Vagina (tissue), 2 donors: ENCODE measurements around the gene S1PR5.

ENCODE experiments used
- POLR2A ChIP-seq, 2 donors: fragments of 450-650 bp; IDR thresholded peaks; one replicate each; pipeline ENCODE4 v1.6.1; 2017; ENCODE audit warnings: antibody characterized with exemption in 2 of 2, mild to moderate bottlenecking in 2 of 2, moderate library complexity in 2 of 2
- POLR2AphosphoS5 ChIP-seq, 2 donors: sonication (generic); formaldehyde crosslinking; IDR thresholded peaks; one replicate each; pipeline ENCODE4 v1.9.0; 2017; ENCODE audit warnings: antibody characterized with exemption in 2 of 2, mild to moderate bottlenecking in 2 of 2, low read depth in 1 of 2; ENCODE audit not compliant: insufficient read depth in 1 of 2
- TF ChIP-seq, protein P1 (sequence below), 3 experiments: fragments of 450-650 bp in 2 of 3; fragments of 200-600 bp in 1 of 3; sonication (generic) in 1 of 3; IDR thresholded peaks; one replicate each; pipeline ENCODE4 v1.5.1; 2017 to 2019; ENCODE audit warnings: antibody characterized with exemption in 3 of 3, mild to moderate bottlenecking in 2 of 3, moderate library complexity in 2 of 3

GRCh38 chr19:10552510-10553053 lies 35.3 kb upstream of the S1PR5 start:
- no peak for TF ChIP-seq POLR2AphosphoS5 (IDR thresholded peaks at IDR 0.05; ENCODE audit: insufficient read depth in 1 of 2, low read depth in 1 of 2)
- TF ChIP-seq, protein P1, sequence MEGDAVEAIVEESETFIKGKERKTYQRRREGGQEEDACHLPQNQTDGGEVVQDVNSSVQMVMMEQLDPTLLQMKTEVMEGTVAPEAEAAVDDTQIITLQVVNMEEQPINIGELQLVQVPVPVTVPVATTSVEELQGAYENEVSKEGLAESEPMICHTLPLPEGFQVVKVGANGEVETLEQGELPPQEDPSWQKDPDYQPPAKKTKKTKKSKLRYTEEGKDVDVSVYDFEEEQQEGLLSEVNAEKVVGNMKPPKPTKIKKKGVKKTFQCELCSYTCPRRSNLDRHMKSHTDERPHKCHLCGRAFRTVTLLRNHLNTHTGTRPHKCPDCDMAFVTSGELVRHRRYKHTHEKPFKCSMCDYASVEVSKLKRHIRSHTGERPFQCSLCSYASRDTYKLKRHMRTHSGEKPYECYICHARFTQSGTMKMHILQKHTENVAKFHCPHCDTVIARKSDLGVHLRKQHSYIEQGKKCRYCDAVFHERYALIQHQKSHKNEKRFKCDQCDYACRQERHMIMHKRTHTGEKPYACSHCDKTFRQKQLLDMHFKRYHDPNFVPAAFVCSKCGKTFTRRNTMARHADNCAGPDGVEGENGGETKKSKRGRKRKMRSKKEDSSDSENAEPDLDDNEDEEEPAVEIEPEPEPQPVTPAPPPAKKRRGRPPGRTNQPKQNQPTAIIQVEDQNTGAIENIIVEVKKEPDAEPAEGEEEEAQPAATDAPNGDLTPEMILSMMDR (IDR thresholded peaks at IDR 0.05), result no peak
- TF ChIP-seq POLR2A (IDR thresholded peaks at IDR 0.05), result no peak
